ENCODE data around the gene SGCA. TPM values are rescaled to one million over a fixed set of nuclear protein-coding genes. Genes with fewer than 3 reads are reported as not detected.

The SGCA gene
- total RNA-seq, 1 donor from 2014 or later, result not detected

DNA sequence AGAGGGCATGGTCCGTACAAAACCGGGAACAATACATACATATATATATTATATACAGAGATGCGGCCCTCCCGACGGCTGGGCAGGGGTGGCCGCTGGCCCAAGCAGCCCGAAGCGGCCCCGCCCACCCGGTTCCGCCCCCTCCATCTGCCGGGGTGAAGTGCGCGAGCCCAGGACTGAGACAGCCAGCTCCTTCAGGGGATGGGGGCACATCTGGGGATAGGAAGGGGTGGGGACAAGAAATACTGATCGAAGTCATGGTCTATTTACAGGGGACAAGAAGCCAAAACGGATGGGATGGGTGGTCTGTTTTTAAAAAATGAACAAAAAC is 32.1 kb upstream of the SGCA start:
- intact Hi-C loops (cut with micrococcal nuclease), result no loop called here

DNA sequence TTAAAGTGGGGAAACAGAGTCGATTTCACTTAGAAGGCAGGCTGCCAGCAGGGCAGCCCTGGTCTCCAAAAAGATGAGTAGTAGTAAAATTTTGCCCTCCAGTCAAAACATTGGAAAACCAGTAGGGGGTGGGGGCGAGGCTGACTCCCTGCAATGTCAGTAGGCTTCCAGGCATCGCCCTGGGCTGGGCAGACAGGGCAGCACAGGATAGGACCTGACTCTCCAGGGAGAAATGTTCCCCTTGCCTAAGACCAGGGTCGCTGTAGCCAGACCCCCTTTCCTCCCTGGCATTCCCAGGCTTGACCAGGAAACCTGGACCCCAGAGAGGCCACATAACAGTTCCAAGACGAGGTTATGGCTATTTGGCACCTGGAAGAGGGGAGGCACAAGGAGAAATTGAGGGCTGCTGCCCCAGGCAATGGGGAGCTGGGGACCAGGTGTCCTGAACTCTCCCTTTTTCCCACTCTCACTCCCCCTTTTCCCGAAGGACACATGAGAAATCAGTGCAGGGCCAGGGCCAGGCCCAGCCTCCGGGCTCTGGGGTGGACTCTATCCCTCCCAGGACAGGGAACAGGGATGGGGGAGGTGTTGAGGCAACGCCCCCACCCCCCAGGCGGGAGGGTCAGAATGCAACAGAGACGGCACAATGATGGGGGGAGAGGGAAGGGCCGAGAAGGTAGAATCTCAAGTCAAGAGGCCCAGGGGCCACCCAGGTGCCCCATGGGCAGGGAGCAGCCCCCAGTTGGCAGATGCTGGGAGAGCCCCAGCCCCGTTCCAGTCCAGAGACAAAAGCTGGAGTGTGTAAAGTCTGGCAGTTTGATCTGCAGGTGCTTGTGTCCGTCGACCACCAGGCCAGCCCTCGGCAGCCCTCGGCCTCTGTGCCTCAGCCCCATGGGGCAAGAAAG is 31.3 kb upstream of the SGCA start:
- intact Hi-C loops (cut with micrococcal nuclease), result no loop called here

DNA sequence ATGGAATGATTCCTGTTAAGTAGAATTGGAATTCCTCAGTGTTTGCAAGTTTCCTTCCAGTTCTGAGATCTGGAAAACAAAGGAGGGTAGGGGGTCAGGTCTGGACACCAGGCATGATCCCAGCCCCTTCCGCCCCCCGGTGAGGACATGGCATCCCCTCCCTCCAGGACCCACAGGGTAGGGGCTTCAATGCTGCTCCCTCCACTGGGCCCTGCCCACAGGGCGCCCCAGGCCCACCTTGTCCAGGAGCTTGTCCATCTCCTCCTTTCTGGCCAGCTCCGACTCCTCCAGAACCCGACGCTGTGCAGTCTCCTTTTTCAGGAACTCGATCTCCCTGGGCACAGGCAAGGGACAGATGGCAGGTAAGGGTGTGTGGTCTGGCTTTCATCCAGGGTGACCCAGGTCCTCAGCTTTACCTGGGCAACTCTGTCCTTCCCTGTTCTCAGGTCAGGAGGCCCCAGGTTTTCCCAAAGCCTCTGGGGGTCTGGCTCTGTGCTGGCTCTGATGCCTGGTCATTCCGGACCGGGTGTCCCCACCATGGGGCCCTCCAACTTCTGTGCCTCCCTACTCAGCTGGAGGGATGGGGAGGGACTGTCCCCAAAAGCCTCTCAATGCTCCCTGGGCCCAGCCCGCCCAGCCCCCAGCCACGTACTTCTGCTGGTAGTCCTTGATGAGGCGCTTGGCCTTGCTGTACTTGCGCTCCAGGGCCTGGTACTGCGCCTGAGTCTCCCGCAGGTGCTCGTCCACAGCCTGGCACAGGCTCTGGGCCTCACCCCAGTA is 30.3 kb upstream of the SGCA start:
- intact Hi-C loops (cut with micrococcal nuclease), result no loop called here

DNA sequence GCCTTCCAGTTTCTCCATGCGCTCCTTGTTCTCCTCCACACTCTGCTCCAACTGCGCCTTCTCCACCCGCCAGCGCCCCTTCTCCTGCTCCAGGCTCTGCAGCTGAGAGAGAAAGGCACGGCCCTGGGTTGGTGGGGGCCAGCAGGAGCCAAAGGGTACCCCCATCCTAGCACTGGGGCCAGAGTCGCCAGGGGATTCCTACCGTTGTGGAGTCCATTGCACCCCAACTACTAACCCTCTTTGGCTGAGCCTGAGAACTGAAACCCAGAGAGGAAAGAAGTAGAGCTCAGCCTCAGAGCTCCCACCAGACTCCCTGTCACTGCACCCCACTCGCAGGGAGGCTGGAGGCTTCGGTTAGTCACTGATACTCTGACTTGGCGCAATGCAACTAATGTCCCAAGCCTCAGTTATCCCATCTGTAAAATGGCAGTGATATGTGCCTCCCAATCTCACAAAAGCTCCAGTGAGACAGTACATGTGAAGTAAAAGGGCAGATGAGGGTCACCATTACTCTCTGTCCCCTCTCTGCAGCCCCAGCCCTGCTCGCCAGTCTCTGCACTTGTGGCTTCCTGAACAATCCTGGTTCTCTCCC is 29.6 kb upstream of the SGCA start:
- intact Hi-C loops (cut with micrococcal nuclease), result no loop called here

DNA sequence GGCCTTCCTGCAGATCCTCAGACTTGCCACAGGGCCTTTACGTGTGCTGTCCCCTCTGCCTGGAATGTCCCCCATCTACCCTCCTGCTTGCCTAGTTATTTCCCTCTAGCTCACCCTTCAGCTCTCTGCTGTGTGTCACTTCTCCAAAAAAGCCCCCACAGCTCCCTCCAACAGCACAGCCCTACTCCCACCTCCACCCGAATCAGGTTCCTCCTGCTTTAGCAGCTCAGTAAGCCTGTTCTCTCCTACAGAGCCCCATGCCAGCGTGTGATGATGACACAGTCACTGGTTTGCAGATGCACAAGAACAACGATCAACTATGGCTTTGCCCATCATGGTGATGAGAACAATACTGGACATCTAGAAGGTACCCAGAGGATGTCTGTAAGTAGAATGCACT is 28.8 kb upstream of the SGCA start:
- intact Hi-C loops (cut with micrococcal nuclease), result no loop called here

DNA sequence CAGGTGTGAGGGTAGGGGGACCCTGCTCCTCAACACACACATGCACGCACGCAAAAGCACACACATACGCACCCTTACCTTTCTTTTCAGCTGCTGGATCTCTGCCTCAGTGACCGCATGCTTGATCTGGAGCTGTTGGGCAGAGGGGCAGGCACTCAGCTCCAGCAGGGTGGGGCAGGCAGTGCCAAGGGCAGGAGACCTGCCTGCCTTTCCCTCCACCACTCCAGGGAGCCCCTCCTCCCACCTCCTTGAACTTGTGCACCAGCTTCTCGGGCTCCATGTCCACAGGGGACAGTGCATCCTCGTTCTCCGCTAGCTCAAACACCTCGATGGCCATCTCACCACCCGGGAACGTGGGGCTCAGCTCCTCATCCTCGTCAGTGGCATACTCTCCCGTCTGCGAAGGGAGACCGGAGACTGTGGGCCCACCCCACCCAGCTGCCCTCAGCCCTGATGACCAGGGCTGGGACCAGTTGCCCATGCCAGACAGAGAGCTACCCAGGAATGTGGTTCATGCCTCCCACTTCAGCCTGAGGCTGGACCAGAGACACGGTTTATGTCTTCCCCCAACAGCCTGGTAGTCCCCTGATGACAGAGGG is 26.5 kb upstream of the SGCA start:
- intact Hi-C loops (cut with micrococcal nuclease), result no loop called here

DNA sequence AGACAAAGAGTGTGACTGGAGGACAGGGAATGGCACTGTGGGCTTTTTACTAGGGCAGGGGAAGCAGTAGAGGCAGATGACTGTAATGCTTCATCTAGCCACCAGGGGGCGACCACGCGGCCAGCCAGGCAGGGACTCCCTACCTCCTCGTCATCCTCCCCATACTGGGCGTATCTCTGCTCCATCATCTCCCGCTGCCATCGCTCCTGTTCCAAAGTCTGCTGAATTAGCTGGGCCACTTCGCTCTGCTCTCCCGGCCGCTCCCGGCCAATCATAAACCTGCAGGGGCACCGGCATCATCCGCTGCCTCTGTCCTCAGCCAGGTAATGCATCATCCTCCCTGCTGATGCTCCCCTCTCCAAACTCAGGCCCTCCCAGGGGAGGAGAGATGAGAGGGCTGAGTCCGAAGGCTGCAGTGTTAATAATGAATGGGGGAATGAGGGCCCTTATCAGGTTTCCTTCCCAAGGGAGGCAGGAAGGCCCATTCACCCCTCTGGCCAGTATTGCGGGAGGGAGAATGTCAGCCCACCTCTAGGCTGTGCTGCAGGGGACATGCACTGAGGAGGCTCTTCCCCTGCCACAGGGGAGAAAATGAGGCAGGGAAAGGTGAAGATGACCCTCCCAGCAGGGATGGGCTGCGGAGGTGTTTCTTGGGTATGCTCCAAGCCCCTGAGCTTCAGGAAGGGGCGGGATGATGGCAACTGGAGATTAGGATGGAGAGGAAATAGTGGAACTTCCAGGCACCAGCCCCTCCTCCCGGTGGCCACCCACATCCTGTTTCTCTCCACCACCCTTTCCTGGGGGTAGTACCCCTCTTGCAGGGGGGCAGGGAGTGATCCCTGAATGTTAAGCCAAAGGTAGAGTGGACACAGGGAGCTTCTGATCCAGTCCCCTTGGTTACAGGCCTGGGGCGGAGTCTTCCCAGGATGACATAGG is 25.6 kb upstream of the SGCA start:
- intact Hi-C loops (cut with micrococcal nuclease), result loop anchor here (1.0 to 10.0 kb wide), 4 partner anchors 8 to 985 kb away; partner anchors contain the start of gene SPAG9

DNA sequence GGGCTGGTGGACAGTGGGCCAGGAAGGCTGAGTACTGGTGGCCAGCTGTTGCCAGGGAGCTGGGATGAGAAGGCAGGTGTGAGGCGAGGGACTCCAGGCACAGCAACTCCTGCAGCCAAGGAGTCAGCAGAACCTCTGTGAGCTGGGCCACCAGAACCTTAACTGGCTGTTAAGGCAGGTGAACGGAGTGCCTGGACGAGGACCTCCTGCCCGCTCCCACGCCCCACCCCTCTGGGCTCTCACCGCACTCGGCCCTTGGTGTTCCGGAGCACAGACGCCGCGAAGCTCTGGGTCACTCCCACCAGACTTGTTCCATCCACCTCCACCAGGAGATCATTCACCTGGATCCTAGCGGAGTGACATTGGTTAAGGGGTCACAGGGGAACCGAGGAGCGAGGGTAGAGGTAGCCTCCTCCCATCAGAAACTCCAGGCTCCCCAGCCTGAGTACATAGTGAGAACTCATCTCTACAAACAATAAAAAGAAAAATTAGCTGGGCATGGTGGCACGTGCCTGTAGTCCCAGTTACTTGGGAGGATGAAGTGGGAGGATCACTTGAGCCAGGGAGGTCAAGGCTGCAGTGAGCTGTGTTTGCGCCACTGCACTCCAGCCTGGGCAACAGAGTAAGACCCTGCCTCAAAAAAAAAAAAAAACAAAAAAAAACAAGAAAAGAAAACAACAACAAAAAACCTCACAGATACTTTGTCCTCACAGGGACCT is 24.6 kb upstream of the SGCA start:
- intact Hi-C loops (cut with micrococcal nuclease), result loop anchor here (10.0 kb wide), 1 partner anchor 984 kb away; the partner anchor contains the start of gene SPAG9

DNA sequence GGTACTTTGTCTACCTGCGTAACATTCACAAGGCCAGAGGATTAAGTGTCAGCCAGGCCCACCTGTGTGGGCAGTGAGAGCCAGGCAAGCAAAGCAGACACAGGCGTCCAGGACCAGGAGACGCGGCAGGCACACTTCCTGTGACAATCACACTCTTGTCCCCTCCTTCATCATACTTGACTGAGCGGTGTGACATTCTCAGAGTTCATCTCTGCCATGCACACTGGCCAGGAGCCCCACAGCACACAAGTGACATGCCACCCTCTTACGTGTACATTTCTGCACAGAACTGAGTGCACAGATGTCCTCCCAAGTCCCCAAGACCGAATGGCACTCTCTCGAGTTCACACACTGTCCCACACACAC is 24.1 kb upstream of the SGCA start:
- intact Hi-C loops (cut with micrococcal nuclease), result loop anchor here (10.0 kb wide), 1 partner anchor 983 kb away; the partner anchor contains the start of gene SPAG9

DNA sequence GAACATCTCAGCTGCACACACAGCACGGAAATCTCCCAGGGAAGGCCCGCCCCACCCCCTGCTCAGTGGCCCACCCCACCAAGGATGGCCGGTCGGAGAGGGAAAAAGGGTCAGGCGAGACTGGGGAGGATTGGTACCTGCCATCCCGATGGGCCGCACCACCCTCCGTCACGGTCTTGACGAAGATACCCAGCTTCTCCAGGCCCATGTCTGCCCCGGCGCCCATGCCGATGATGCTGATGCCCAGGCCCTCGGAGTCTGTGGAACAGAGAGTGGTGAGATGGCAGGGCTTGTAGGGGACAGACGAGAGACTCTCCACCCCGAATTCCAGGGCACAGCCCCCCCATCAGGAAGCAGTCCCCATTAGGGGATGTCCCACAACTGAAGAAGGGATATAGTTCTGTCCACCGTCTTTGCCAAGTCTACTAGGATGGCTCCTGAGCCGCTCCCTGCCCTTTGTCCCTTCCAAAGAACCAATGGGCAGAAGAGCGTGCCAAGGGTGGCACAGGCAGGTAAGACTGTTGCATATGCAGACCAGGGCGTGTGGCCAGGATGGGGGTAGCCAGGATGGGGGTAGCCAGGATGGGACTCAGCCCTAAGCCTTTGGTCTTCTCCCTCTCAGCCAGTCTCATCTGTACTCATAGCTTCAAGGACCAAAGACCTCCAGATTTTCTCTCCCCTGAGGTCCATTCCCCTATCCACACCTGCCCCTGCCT is 22.2 kb upstream of the SGCA start:
- intact Hi-C loops (cut with micrococcal nuclease), result loop anchor here (10.0 kb wide), 1 partner anchor 981 kb away; the partner anchor contains the start of gene SPAG9

DNA sequence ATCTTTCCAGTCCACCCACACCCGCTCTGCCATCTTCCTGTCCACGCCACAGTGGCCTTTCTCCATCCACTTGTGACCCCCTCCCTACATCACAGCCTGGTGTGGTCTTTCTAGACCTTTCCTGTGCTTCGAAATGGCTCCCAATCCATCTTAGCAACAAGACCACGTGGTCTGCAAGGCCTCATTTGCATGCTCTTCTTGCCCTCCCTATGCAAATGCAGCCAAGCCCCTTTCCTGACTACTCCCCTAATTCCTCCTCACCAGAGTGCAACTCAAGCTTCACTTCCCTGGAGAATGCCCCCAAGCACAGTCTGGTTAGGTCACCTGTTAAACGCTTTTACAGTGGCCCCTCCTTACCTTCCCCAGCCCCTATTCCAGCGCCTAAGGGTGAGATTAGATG is 21.4 kb upstream of the SGCA start:
- intact Hi-C loops (cut with micrococcal nuclease), result loop anchor here (10.0 kb wide), 1 partner anchor 980 kb away; the partner anchor contains the start of gene SPAG9

DNA sequence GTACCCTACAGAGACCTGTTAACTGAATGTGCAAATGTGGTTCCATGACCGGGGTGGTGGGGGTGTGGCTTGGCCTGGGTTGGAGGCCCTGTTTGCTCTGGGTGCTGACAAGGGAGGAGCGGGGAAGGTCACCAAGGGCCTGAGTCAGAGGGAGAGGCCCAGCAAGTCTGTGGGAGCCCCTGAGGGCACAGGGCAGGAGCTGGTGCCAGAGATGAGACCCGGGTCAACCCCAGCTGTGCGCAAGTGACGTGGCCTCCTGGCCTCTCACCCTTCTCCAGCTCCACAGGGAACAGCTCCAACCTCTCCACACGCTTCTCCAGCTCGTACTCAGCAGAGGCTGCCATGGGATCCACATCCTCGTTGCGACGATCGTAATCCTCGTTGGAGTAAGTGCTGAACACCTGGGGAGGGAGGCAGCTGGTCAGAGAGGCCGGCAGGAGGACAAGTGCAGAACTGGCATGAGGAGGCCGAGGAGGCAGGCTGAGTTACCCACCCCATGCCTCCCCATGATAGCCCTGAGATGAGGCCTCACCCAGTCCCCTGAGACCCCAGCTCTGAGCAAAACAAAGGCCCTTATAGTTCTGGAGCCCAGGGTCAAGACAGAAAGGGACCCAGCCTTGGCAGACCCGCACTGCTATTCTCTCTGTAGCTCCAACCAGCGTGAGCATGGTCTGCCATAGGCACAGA is 20.8 kb upstream of the SGCA start:
- intact Hi-C loops (cut with micrococcal nuclease), result loop anchor here (10.0 kb wide), 1 partner anchor 980 kb away; the partner anchor contains the start of gene SPAG9

DNA sequence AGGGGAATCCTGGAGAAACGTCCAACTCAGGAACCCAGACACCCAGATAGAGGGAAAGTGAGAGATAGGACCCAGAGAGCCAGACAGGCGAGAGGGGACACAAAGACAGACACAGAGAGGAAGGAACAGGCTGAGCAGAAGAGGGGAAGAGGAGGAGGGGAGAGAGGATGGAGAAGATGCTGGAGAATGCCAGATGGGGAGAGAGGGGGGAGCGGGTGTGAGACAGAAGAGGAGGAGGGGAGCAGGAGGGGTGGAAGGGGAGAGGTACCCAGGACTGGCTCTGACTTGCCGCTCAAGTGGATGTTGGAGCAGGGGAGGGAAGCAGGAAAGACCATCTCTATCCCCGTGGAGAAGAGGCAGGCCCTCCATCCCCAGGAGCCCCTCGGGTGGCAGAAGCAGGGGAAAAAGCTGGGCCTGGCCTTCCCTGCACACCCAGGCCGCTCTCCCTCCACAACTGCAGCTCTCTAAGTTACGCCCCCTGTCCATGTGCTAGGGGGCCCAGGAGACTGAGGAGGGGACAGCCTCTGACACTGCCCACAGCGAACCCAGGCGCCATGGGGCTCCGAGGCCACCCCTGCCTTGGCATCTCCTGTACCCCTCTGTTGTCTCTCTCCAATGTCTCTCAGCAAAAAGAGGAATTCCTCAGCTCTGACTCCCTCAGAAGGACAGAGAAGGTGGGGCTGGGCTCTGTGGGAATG is 20.1 kb upstream of the SGCA start:
- intact Hi-C loops (cut with micrococcal nuclease), result loop anchor here (10.0 kb wide), 1 partner anchor 979 kb away; the partner anchor contains the start of gene SPAG9

DNA sequence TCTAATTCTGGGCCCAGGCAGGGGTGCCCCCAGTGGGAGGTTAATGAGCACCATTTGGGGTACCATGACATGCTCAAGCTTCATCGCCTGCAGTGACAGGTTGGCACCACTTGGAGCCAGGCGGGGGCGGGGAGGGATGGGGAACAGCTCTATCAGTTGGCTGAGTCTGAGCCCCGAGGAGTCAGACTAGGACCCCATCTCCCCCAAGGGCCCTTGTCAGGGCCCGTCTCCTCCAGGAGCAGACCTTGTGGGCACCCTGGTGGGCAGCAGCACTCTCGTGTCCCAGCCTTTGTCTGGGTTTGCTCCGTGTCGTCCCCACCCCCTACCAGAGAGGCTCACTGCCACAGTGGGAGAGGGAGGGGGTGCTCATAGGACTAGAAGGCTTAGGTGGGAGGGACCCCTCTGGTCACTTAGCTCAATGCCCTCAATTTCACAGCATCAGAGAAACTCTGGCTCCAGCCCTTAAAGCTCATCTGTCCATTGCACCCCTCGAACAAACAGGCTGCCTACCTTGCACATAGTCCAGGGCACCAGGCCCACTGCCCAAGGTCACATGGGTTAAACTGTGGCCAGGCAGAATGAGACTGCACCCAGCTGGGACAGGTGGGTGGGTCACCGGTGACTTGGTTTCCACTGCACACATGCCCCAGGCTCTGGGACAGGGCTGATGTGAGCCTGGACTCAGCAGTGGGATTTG is 19.4 kb upstream of the SGCA start:
- intact Hi-C loops (cut with micrococcal nuclease), result loop anchor here (10.0 kb wide), 1 partner anchor 978 kb away; the partner anchor contains the start of gene SPAG9

DNA sequence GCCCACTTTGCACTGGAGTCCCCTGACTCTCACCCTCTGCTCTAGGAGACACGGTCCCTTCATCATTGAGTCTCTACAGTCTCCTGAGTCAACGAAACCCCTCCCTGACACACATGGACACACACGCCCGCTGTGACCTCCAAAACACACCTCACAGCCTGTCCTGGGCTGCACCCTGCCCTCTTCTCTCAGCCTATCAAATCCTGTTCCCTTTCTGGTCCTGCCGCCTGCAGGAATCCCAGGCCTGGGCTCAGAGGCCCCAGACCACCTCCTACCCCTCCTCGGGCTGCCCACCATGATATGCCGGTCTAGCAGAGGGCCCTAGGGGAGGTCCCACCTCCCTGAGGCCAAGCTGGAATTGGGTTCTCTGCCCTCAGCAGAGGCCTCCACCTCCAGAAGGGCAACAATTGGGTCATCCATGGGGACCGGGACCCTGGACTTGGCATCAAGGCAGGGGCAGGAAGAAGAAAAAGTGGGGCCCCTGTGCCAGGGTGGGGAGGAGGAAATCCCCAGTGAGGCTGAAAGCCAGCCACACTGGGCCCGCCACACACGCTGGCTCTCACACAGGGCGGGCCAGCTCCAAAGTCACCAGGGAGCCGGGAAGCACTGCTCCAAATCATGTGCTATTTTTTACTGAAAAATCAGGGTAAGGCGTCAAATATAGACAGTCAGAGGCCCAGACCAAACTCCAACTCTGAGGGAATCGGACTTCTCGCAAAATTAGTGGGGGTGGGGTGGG is 18.7 kb upstream of the SGCA start:
- intact Hi-C loops (cut with micrococcal nuclease), result loop anchor here (10.0 kb wide), 1 partner anchor 978 kb away; the partner anchor contains the start of gene SPAG9

DNA sequence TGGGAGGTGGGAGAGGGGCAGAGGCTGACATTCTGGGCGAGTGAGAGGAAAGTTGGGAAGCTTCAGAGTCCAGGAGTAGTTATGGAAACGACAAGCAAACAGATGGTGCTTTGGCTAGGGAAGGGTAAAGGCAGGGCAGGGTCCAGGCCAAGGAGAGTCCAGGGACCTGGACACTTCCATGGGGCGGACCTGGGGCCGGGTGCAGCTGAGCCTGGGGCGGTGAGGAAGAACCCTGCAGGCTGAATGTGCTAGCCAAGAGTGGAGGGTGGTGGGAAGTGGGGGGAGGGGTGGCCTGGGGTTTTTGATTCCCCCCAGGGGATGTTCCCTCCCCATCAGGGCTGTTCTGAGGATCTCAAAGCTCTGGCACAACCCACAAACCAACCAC is 18.0 kb upstream of the SGCA start:
- intact Hi-C loops (cut with micrococcal nuclease), result loop anchor here (10.0 kb wide), 1 partner anchor 977 kb away; the partner anchor contains the start of gene SPAG9

All from T-helper 2 cell treated with Interferon-gamma antibody and Interleukin-4, amounts not matched to agents 100 ng/mL and 5 ng/mL, for 36 hours (primary cell).